HCT116 (cell line): Measurements from ENCODE around the gene NARF. TPM values are rescaled to one million over a fixed set of nuclear protein-coding genes. Genes with fewer than 3 reads are reported as not detected.

Source experiments
- ATAC-seq: fragments of 200-7000 bp; cut with Tn5 transposase; 2 replicates; pipeline ENCODE4 v1.9.1; 2020; ENCODE audit warnings: mild to moderate bottlenecking, moderate library complexity
- BruUV-seq: library from RNA; stranded (reverse); fragments of 400-500 nt; replicated peaks from 2 replicates; lab custom pipeline; 2021; lab: Mats Ljungman, UMichigan
- CTCF ChIA-PET: fragments of 300-600 bp; sonication (Branson Sonifier 250); formaldehyde crosslinking; loops from one replicate; lab custom pipeline; 2021; ENCODE audit warnings: antibody characterized with exemption; lab: Charles Lee
- POLR2A ChIA-PET: fragments of 300-600, 350-600 bp; sonication (Branson Sonifier 250); formaldehyde crosslinking; loops from one replicate; lab custom pipeline; 2021; ENCODE audit warnings: antibody characterized with exemption; lab: Charles Lee
- RAD21 ChIA-PET, 2 experiments: fragments of 300-600 bp; sonication (Branson Sonifier 250); formaldehyde crosslinking; loops; one replicate each; lab custom pipeline; 2023; ENCODE audit warnings: low total read pairs in 2 of 2; ENCODE audit not compliant: uncharacterized antibody in 2 of 2, unreplicated experiment in 2 of 2, low non-redundant PET in 1 of 2; lab: Charles Lee
- DNase-seq: peaks from one replicate; pipeline ENCODE4 v3.0.0-alpha.2; 2010; ENCODE audit warnings: low read depth, low spot score
- H2AFZ ChIP-seq: fragments of 200-600 bp; shearing (Covaris generic), sonication (generic); 2 replicates; pipeline ENCODE4 v1.6.1; 2017; ENCODE audit warnings: low read depth, mixed run types, mixed read lengths, antibody characterized with exemption, low read length; ENCODE audit not compliant: poor library complexity, severe bottlenecking
- H3K27ac ChIP-seq: 2 replicates; pipeline ENCODE4 v1.5.1; 2012; ENCODE audit warnings: low read depth, low read length
- H3K27me3 ChIP-seq: fragments of 200-600 bp; sonication (generic); 2 replicates; pipeline ENCODE4 v1.6.1; 2016; ENCODE audit warnings: mixed run types, low read length, mixed read lengths; ENCODE audit not compliant: insufficient read depth
- H3K36me3 ChIP-seq, 2 experiments: fragments of 200-500 bp in 1 of 2; fragments of 200-600 bp in 1 of 2; sonication (Bioruptor generic) in 1 of 2; sonication (generic) in 1 of 2; 2 replicates each; pipeline versions ENCODE4 v1.5.1 to v1.6.1; 2014 to 2016; ENCODE audit warnings: low read length in 2 of 2, inconsistent platforms in 1 of 2, mixed read lengths in 1 of 2, mixed run types in 1 of 2; ENCODE audit not compliant: insufficient read depth in 2 of 2, control insufficient read depth in 1 of 2
- H3K4me1 ChIP-seq, 2 experiments: fragments of 200-600 bp in 1 of 2; sonication (generic) in 1 of 2; 2 replicates each; pipeline versions ENCODE4 v1.5.1 to v1.6.1; 2012 to 2017; ENCODE audit warnings: low read length in 2 of 2, inconsistent platforms in 1 of 2, mild to moderate bottlenecking in 1 of 2, mixed read lengths in 1 of 2, mixed run types in 1 of 2, moderate library complexity in 1 of 2; ENCODE audit not compliant: insufficient read depth in 2 of 2, control insufficient read depth in 1 of 2
- H3K4me2 ChIP-seq: fragments of 200-600 bp; sonication (generic); 2 replicates; pipeline ENCODE4 v1.6.1; 2017; ENCODE audit warnings: mixed run types, low read length, mixed read lengths
- H3K4me3 ChIP-seq, 2 experiments: fragments of 200-600 bp in 1 of 2; sonication (generic) in 1 of 2; replicated peaks in 1 of 2; 2 replicates each; pipeline ENCODE4 v1.5.1; 2011 to 2016; ENCODE audit warnings: low read length in 2 of 2, control low read depth in 1 of 2, low read depth in 1 of 2, mild to moderate bottlenecking in 1 of 2, mixed read lengths in 1 of 2, mixed run types in 1 of 2
- H3K79me2 ChIP-seq: fragments of 200-600 bp; sonication (generic); 2 replicates; pipeline ENCODE4 v1.6.1; 2017; ENCODE audit warnings: mild to moderate bottlenecking, mixed run types, low read length, moderate library complexity, mixed read lengths; ENCODE audit not compliant: insufficient read depth
- H3K9ac ChIP-seq: fragments of 200-600 bp; sonication (generic); 2 replicates; pipeline ENCODE4 v1.6.1; 2016; ENCODE audit warnings: low read length, mixed read lengths
- H3K9me2 ChIP-seq: fragments of 200-600 bp; sonication (generic), shearing (Covaris generic); 2 replicates; pipeline ENCODE4 v1.6.1; 2017; ENCODE audit warnings: mixed run types, mild to moderate bottlenecking, moderate library complexity; ENCODE audit not compliant: insufficient read depth
- H3K9me3 ChIP-seq, 2 experiments: fragments of 200-500 bp in 1 of 2; fragments of 200-600 bp in 1 of 2; sonication (Bioruptor generic) in 1 of 2; sonication (generic) in 1 of 2; 2 replicates each; pipeline ENCODE4 v1.6.1; 2014 to 2017; ENCODE audit warnings: low read length in 2 of 2, mixed read lengths in 2 of 2, inconsistent platforms in 1 of 2, low read depth in 1 of 2, mild to moderate bottlenecking in 1 of 2, mixed run types in 1 of 2, moderate library complexity in 1 of 2; ENCODE audit not compliant: control insufficient read depth in 1 of 2, insufficient read depth in 1 of 2
- H4K20me1 ChIP-seq: fragments of 200-600 bp; sonication (generic), shearing (Covaris generic); 2 replicates; pipeline ENCODE4 v1.6.1; 2017; ENCODE audit warnings: mixed run types, mild to moderate bottlenecking, moderate library complexity; ENCODE audit not compliant: insufficient read depth
- EZH2phosphoT487 ChIP-seq: fragments of 200-600 bp; IDR thresholded peaks from 2 replicates; pipeline ENCODE4 v1.6.1; 2018; ENCODE audit warnings: antibody characterized with exemption, borderline replicate concordance
- POLR2A ChIP-seq: IDR thresholded peaks from 2 replicates; pipeline ENCODE4 v1.7.0; 2011; ENCODE audit warnings: borderline replicate concordance; ENCODE audit not compliant: insufficient read depth, insufficient read length; ENCODE audit errors: extremely low read depth
- RAD21 ChIP-seq: IDR thresholded peaks from 2 replicates; pipeline ENCODE4 v1.6.1; 2012; ENCODE audit warnings: low read depth, mild to moderate bottlenecking
- SIN3A ChIP-seq: IDR thresholded peaks from 2 replicates; pipeline ENCODE4 v1.6.1; 2012; ENCODE audit warnings: low read depth
- SP1 ChIP-seq: IDR thresholded peaks from 2 replicates; pipeline ENCODE4 v1.6.1; 2012; ENCODE audit warnings: low read depth
- SRF ChIP-seq: IDR thresholded peaks from 2 replicates; pipeline ENCODE4 v1.6.1; 2012; ENCODE audit warnings: low read depth
- TCF7L2 ChIP-seq: IDR thresholded peaks from 2 replicates; pipeline ENCODE4 v1.7.0; 2011; ENCODE audit warnings: borderline replicate concordance, inconsistent platforms; ENCODE audit not compliant: insufficient read depth, insufficient read length; ENCODE audit errors: extremely low read depth
- ZNF274 ChIP-seq: fragments of 200-500 bp; sonication (Bioruptor generic); IDR thresholded peaks from 2 replicates; pipeline ENCODE4 v1.6.1; 2014; ENCODE audit warnings: mild to moderate bottlenecking, low read depth, low read length, inconsistent platforms
- intact Hi-C: fragments of 100-400 bp; cut with micrococcal nuclease; formaldehyde crosslinking; loops from 2 replicates; pipeline ENCODE4 v1.10.0; 2022
- total RNA-seq: library from RNA; stranded (reverse); gene quantifications from one replicate; pipeline ENCODE4 v1.2.1, GENCODE V29; 2021; ENCODE audit not compliant: unreplicated experiment
- TF ChIP-seq, protein P1 (sequence below): IDR thresholded peaks from 2 replicates; pipeline ENCODE4 v1.6.1; 2012
- TF ChIP-seq, protein P2 (sequence below), 3 experiments: fragments of 200-600 bp in 1 of 3; sonication (generic) in 1 of 3; IDR thresholded peaks in 2 of 3; conservative IDR thresholded peaks in 1 of 3; 2 replicates each; pipeline ENCODE4 v1.5.1; 2012 to 2017; ENCODE audit warnings: low read depth in 2 of 3, low read length in 2 of 3, antibody characterized with exemption in 1 of 3, borderline replicate concordance in 1 of 3, control low read depth in 1 of 3, mild to moderate bottlenecking in 1 of 3, mixed read lengths in 1 of 3, mixed run types in 1 of 3, moderate library complexity in 1 of 3; ENCODE audit not compliant: insufficient read depth in 1 of 3
- TF ChIP-seq, protein P3 (sequence below): IDR thresholded peaks from 2 replicates; pipeline ENCODE4 v1.6.1; 2012
- TF ChIP-seq, protein P4 (sequence below): IDR thresholded peaks from 2 replicates; pipeline ENCODE4 v1.6.1; 2012; ENCODE audit warnings: low read depth

Gene NARF
- total RNA-seq, 1 experiment from 2014 or later: 91.8 TPM

DNA sequence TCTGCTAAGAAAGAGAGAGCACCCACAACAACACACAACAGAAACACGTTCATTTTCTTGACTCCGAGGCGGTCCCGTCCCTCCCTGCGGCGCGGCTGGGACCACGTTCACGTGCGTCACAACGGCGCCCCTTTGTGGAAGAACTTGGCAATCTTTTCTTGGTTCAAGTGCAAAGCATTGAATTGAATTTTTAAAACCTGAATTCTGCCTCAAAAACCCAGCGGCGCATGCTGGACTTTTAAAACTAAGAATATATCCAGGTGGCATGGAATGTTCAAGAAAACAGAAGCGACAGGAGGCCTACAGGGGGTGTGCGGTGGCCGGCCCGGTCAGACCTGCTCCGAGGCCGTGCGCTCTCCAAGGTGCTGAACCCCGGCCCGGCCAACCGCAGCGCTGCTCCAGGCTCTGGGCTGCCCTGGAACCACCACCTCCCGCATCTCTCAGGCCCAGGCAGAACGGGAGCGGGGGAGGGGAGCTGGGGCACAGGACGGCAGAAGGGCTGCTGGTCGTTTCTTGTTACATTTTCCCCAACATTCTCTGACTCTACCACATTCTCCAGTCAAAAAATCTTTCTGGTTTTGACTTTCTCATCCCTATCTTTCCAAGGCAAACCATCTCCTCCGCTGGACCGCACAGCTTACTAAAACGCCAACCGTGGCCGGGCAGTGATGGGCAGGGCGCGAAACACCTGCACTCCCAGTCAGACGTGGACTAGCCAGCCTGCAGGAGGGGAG, 43.8 kb upstream of the NARF start:
- peaks cover 7 to 23% of the 10 kb centered on the region in 2 experiments for H3K4me1 ChIP-seq
- no peaks in the 10 kb centered on the region for H3K27me3 ChIP-seq
- no peak overlapping the region for H2AFZ ChIP-seq
- peaks cover 0 to 3% of the 10 kb centered on the region in 2 experiments; a peak in 1 of 4 replicates for H3K36me3 ChIP-seq
- ATAC-seq: peak; percentile 55
- no peak overlapping the region for H3K9ac ChIP-seq
- DNase-seq: peak; percentile 57
- H4K20me1 ChIP-seq: peaks cover 6% of the 10 kb centered on the region; the same call in 1 of the 2 replicates
- BruUV-seq: no TSS peak
- TF ChIP-seq EZH2phosphoT487: no peak
- no peak for TF ChIP-seq POLR2A
- TF ChIP-seq, protein P1, sequence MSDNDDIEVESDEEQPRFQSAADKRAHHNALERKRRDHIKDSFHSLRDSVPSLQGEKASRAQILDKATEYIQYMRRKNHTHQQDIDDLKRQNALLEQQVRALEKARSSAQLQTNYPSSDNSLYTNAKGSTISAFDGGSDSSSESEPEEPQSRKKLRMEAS: peak; percentile 40; the same call in 1 of the 2 replicates
- no peak for TF ChIP-seq TCF7L2
- TF ChIP-seq SRF: no peak
- TF ChIP-seq, protein P2, sequence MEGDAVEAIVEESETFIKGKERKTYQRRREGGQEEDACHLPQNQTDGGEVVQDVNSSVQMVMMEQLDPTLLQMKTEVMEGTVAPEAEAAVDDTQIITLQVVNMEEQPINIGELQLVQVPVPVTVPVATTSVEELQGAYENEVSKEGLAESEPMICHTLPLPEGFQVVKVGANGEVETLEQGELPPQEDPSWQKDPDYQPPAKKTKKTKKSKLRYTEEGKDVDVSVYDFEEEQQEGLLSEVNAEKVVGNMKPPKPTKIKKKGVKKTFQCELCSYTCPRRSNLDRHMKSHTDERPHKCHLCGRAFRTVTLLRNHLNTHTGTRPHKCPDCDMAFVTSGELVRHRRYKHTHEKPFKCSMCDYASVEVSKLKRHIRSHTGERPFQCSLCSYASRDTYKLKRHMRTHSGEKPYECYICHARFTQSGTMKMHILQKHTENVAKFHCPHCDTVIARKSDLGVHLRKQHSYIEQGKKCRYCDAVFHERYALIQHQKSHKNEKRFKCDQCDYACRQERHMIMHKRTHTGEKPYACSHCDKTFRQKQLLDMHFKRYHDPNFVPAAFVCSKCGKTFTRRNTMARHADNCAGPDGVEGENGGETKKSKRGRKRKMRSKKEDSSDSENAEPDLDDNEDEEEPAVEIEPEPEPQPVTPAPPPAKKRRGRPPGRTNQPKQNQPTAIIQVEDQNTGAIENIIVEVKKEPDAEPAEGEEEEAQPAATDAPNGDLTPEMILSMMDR (IDR thresholded peaks at IDR 0.05 in 2 of 3, conservative IDR thresholded peaks at IDR 0.05 in 1 of 3; ENCODE audit: borderline replicate concordance in 1 of 3, insufficient read depth in 1 of 3, low read depth in 2 of 3, low read length in 2 of 3): peak; percentile 70 to 96 (median 94)
- no peak for TF ChIP-seq SIN3A
- TF ChIP-seq, protein P3, sequence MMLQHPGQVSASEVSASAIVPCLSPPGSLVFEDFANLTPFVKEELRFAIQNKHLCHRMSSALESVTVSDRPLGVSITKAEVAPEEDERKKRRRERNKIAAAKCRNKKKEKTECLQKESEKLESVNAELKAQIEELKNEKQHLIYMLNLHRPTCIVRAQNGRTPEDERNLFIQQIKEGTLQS: no peak
- TF ChIP-seq ZNF274: no peak
- no peak for TF ChIP-seq SP1
- TF ChIP-seq, protein P4, sequence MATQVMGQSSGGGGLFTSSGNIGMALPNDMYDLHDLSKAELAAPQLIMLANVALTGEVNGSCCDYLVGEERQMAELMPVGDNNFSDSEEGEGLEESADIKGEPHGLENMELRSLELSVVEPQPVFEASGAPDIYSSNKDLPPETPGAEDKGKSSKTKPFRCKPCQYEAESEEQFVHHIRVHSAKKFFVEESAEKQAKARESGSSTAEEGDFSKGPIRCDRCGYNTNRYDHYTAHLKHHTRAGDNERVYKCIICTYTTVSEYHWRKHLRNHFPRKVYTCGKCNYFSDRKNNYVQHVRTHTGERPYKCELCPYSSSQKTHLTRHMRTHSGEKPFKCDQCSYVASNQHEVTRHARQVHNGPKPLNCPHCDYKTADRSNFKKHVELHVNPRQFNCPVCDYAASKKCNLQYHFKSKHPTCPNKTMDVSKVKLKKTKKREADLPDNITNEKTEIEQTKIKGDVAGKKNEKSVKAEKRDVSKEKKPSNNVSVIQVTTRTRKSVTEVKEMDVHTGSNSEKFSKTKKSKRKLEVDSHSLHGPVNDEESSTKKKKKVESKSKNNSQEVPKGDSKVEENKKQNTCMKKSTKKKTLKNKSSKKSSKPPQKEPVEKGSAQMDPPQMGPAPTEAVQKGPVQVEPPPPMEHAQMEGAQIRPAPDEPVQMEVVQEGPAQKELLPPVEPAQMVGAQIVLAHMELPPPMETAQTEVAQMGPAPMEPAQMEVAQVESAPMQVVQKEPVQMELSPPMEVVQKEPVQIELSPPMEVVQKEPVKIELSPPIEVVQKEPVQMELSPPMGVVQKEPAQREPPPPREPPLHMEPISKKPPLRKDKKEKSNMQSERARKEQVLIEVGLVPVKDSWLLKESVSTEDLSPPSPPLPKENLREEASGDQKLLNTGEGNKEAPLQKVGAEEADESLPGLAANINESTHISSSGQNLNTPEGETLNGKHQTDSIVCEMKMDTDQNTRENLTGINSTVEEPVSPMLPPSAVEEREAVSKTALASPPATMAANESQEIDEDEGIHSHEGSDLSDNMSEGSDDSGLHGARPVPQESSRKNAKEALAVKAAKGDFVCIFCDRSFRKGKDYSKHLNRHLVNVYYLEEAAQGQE: peak; percentile 95
- TF ChIP-seq RAD21: peak; percentile 98
- ChIA-PET CTCF (interaction anchor here (0.7 to 2.0 kb wide), 2 partner anchors 57 to 114 kb away, joined by 3 to 7 read pairs; no protein-coding TSS in a partner anchor), POLR2A (interaction anchor here (0.7 kb wide), 1 partner anchor 10 kb away, joined by 3 read pairs; no protein-coding TSS in a partner anchor), RAD21 (interaction anchor here in 1 of 2 experiments (0.5 to 0.7 kb wide), 2 partner anchors 42 to 201 kb away, joined by 3 to 7 read pairs; no protein-coding TSS in a partner anchor)
- no peaks in the 10 kb centered on the region for H3K9me3 ChIP-seq
- H3K4me3 ChIP-seq: no peak overlapping the region
- no peaks in the 10 kb centered on the region; the same call in 1 of the 2 replicates for H3K79me2 ChIP-seq
- H3K27ac ChIP-seq: no peak overlapping the region
- H3K4me2 ChIP-seq: peak overlapping the region; percentile 27
- H3K9me2 ChIP-seq: no peaks in the 10 kb centered on the region
- intact Hi-C loops: loop anchor here (1.0 to 10.0 kb wide), 5 partner anchors 62 to 380 kb away; partner anchors contain the start of genes DCXR and RAC3
